HG02571 (cell line): ENCODE measurements around the gene ROBO4.

Source experiments
- ATAC-seq: cut with Tn5 transposase; IDR thresholded peaks from one replicate; pipeline ENCODE4 v1.9.1; 2021; ENCODE audit warnings: mild to moderate bottlenecking, moderate library complexity; ENCODE audit not compliant: unreplicated experiment

ROBO4 gene

DNA sequence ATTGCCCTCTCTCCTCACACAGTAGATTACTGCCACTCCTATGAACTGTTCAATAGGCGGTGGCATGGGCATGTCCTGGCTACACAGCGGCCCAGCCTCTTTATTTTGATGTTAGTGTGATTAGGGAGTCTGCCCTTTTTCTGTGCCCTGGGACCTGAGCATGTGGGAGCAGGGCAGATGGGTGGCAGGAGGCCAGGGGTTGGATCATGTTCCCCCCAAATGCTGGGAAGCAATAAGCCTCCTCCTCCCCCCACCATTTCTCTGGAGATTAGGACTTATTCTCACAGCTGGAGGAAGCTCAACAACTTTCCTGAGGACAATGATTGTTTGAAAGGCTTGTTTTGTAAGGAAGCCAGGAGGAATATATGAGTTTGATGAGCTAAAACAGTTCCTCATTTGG is 22.2 kb upstream of the ROBO4 start:
- no peak for ATAC-seq

GRCh38 chr11:124918950-124919349 is 21.3 kb upstream of the ROBO4 start, which contains the start of gene HEPN1:
Gene HEPN1, plus strand, starts transcription at chr11:124919250.
- no peak for ATAC-seq

GRCh38 chr11:124917115-124917637 is 19.5 kb upstream of the ROBO4 start:
- ATAC-seq: no peak

GRCh38 chr11:124916370-124916710 is 18.7 kb upstream of the ROBO4 start:
- no peak for ATAC-seq

DNA sequence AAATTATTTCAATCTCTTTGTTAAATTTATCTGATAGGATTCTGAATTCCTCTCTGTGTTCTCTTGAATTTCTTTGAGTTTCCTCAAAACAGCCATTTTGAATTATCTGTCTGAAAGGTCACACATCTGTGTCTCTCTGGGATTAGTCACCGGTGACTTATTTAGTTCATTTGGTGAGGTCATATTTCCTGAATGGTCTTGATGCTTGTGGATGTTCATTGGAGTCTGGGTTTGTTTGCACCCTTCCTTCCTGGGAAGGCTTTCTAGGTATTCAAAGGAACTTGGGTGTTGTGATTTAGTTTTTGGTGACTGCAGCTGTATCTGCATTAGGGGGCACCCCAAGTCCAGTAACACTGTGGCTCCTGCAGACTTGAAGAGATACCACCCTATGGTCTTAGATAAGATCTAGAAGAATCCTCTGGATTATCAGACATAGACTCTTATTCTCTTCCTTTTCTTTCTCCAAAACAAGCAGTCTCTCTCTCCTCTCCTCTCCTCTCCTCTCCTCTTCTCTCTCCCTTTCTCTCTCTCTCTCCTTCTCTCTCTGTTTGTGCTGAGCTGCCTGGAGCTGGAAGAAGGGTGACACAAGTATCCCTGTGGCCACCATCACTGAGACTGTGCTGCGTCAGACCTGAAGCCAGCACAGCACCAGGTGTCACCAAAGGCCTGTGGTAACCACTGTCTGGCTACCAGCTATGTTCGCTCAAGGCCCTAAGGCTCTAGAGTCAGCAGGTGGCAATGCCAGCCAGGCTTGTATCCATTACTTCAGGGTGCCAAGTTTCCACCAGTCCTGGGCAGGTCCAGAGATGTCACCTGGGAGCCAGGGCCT is 18.1 kb upstream of the ROBO4 start:
- no peak for ATAC-seq

DNA sequence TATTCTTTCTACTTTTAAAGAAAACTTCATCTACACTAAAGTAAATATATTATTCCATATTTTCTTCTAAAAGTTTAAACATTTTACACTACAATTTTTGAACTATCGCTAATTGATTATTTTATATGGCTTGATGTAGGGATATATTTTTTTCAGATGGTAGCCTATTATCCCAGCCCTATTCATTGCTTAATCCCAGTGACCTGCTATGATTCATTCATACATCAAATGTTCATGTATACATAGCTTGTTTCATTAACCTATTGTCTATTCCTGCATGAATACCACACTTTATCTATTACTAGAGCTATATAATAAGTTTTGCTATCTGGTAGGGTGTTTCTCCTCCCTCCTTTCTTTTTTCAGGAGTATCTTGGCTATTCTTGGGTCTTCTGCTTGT is 5.0 kb upstream of the ROBO4 start:
- ATAC-seq: no peak

DNA sequence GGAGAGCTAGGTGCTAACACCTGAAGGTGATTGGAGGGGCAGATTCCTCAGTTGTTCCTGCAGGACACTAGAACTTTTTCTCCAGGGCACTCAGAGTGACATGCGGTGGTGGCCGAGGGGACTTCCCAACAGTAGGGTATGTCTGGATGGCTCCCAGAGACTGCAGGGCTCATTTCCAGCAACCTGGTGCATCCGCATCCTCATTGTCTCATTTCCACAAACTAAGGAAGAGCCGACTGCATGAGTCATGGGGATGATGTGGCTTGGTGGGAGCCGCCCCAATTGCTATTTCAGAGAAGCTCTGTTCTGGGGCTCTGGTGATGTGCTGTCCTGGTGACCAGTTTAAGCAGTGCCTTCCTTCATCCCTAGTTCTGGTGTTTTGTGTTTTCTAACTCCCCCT is 2.8 kb upstream of the ROBO4 start:
- no peak for ATAC-seq

DNA sequence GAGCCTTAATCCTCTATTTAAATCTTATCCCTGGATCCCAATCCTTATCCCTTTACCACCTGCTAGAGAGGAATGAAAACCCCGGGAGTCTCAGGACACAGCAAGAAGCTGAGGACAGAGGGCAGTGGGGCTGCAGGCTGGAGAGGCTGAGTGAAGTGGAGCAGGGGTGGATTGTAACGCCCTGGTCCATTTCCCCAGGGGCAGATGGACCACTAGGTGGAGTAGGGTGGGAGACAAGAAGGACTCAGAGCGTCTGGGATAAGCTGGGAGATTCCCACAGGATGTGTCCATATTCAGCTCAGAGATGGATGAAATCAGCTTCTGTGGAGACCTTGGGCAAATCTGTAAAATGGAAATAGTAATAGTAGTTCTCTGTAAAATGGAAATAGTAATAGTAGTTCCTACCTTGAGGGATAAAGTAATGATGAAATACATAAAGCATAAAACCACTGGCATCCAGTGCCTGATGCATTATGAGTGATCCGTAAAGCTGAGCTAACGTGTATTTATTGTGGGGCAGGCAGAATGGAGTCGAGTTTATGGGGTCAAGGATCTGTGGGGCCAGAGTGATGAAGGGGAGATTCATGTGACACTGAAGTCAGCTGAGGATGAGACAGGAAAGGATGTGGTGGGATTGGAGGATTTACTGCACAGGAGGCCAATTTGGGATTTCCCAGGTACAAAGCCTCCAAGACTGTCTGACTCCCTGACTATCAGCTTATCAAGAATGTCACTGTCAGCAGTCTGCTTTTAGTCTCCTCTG is 1.9 kb upstream of the ROBO4 start:
- ATAC-seq: no peak

DNA sequence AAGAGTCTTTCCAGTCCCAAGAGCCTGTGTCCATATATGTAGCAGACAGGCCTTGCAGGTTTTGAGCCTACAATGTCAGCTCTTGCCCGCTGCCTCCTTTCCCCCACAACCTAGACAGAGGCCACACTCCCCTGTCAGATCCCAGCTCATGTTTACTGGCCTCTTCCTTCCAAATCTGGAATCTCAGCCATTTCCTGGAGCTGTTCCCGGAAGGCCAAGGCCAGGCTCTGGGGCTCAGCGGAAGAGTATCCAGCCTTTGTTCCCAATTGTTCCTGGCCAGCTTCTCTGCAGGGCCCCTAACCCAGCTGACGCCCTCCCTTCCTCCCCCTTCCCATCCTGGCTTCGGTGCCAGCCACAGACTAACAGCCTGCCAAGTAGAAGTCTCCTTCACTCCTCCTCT is 1.0 kb upstream of the ROBO4 start:
- ATAC-seq: no peak

GRCh38 chr11:124898263-124898680 is 607 bp upstream of the ROBO4 start:
- ATAC-seq: no peak

- no peak for ATAC-seq
Measured at GRCh38 chr11:124896821-124897391, 759 bp downstream of the ROBO4 start.

DNA sequence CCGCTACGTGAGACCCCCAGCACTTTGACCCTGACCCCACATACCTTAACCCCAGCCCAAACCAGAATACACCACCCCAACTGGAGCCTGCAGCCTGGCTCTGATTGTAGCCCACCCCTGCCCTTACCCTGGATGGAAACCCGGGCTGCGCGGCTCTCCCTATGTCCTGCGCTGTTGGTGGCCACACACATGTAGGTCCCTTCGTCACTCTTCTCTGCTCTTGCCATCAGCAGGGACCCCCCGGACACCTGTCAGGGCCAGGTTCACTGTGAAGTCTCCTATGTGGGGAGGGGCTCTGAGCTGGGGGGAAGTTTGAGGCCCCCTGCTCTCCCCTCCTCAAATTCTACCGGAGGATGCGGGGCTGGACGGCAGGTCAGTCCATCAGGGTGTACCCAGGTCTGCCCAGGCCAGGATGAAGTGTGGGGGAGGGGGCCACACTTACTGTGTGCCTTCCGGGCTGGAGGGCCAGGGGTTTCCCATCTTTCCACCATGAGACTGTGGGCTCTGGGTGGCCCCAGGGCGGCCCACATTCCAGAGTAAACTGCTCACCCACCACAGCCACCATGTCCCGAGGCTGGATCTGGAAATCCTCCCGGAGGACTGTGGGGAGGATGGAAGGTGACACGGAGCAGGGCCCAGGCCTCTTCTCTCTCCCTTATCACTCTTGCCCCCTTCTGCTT is 1.5 kb downstream of the ROBO4 start:
- no peak for ATAC-seq

DNA sequence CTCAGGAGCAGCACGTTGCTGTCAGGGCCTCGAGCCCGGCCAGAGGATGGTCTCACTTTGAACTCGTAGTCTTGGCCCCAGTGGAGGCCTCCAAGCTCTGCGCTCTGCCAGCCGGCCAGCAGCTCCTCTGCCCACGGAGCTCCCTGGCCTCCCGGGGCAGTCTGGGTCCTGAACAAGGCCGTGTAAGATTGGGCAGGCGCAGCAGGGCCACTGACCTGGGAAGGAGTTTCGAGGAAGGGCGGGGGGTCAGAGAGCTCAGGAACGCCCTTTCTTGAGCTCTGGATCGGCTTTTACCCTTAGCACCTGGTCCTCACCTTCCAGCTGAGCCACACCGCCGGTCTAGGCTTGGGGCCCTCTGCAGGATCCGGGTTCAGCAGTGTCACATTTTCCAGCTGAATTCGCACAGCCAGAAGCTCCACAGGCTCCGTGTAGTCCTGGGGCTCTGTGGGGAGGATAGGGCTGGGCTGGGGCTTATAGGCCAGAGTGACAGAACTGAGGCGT is 2.1 kb downstream of the ROBO4 start:
- no peak for ATAC-seq

GRCh38 chr11:124894606-124895430 is 2.8 kb downstream of the ROBO4 start:
- no peak for ATAC-seq

DNA sequence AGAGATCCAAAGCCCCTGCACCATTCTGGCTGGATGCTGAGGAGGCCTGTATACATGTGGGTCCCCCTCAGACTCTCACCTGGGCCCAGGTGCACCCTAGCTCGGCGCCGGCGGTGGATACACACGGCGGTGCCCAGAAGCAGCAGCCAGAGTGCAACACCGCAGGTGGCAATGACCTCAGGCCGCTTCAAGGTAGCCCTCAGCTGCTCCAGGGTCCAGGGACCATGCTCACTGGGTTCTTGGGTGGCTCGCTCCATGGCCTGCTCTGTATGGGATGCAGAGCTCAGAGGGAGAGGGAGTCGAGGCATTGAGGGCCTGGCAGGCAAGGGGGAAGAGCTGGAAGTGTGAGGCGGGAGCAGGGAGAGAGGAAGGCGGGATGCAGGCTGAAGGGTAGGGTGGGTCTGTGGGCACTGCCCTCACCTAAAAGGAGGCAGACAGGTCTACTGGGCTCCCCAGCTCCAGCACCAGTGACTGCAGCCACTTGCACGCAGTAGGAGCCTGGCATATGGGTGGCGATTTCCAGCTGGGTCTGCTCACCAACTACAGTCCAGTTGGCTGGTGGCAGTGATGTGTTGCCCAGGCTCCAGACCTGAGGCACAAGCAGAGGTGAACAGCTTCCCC is 3.8 kb downstream of the ROBO4 start:
- ATAC-seq: no peak

DNA sequence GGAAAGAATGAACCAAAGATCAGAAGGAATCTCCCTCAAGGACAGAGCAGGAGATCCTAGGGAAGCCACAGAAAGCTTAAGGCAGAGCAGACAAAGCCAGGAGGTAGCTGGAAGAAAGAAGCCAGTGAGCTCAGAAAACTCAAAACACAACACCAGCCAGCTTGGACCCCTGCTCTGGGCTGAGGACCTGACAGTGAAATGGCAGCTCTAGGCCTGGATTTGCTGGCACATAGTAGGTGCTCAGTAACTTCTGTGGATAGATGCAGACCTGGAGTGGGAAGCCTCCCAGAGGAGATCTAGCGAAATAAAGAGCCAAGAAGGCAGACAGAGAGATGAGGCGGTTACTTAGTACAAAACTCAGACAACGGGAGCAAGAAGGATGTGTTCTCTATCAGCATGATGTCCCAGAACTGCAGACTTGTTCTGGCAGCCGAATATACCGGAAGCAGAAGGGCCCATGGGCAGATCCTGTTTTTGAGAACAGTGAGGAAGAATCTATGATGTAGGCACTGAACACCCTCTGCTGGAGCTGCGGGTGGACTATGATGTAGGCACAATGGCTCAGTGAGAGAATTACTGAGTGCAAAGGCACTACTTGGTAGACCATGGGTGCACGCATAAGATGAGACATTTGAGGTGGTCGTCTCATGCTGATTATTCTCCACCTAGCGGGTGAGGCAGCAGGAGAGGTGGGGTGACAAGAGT is 4.8 kb downstream of the ROBO4 start:
- no peak for ATAC-seq

DNA sequence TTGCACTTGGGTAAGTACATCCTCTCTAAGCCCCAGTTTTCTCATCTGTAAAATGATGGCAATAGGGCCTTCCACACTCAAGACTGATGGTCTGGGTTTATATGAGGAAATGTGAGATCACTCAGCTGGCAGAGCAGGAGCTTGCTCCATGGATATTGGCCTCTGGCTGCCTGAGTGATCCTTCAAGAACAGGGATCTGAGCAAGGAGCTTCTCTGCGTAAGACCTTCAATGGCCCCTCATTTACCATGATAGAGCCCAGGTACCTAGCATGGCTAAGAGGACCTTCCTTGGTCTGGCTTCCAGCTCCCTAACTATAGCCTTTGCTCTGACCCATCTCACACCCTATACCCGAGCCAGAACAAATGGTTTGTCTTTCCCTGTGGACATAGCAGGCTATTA is 5.5 kb downstream of the ROBO4 start:
- ATAC-seq: no peak

- no peak for ATAC-seq
Measured at GRCh38 chr11:124891373-124891861, 6.2 kb downstream of the ROBO4 start.
